Sigmoid colon (tissue), 7 donors: Measurements from ENCODE around the gene THOC7. TPM values are rescaled to one million over a fixed set of nuclear protein-coding genes. Genes with fewer than 3 reads are reported as not detected.

Source experiments
- DNase-seq: peaks from one replicate; pipeline ENCODE4 v3.0.0-alpha.2; 2019
- H3K27ac ChIP-seq, 4 donors: fragments of 200-600 bp; sonication (generic); one replicate each; pipeline ENCODE4 v1.5.1; 2016 to 2019; ENCODE audit warnings: mild to moderate bottlenecking in 1 of 4
- H3K27me3 ChIP-seq, 3 donors: fragments of 200-600 bp; sonication (generic); one replicate each; pipeline ENCODE4 v1.5.1; 2019; ENCODE audit warnings: mild to moderate bottlenecking in 1 of 3
- H3K36me3 ChIP-seq, 4 donors: fragments of 200-600 bp; sonication (generic); one replicate each; pipeline ENCODE4 v1.5.1; 2016 to 2019
- H3K4me1 ChIP-seq, 4 donors: fragments of 200-600 bp; sonication (generic); one replicate each; pipeline ENCODE4 v1.5.1; 2017 to 2019
- H3K4me3 ChIP-seq, 4 donors: fragments of 200-600 bp; sonication (generic); one replicate each; pipeline ENCODE4 v1.5.1; 2017 to 2019; ENCODE audit warnings: mild to moderate bottlenecking in 2 of 4, moderate library complexity in 1 of 4
- H3K9me3 ChIP-seq, 4 donors: fragments of 200-600 bp in 3 of 4; sonication (generic) in 3 of 4; one replicate each; pipeline versions ENCODE4 v1.5.1 to v1.6.1; 2013 to 2019
- EP300 ChIP-seq, 4 donors: sonication (generic); formaldehyde crosslinking; IDR thresholded peaks; one replicate each; pipeline ENCODE4 v1.6.1; 2017; ENCODE audit warnings: antibody characterized with exemption in 4 of 4
- POLR2A ChIP-seq, 2 donors: fragments of 450-650 bp; IDR thresholded peaks; one replicate each; pipeline ENCODE4 v1.6.1; 2016; ENCODE audit warnings: antibody characterized with exemption in 2 of 2, mild to moderate bottlenecking in 2 of 2, moderate library complexity in 2 of 2
- POLR2AphosphoS5 ChIP-seq, 4 donors: sonication (generic); formaldehyde crosslinking; IDR thresholded peaks; one replicate each; pipeline ENCODE4 v1.6.1; 2017; ENCODE audit warnings: antibody characterized with exemption in 4 of 4
- WGBS, 2 donors: extraction: QIAGEN DNeasy Blood & Tissue Kit; methylation state at CpG; one replicate each; pipeline ENCODE4 v1.1.7; 2013; 5-methylcytosine and 5-hydroxymethylcytosine counted together
- intact Hi-C: fragments of 100-400 bp; cut with DNase I; formaldehyde crosslinking; loops from one replicate; pipeline ENCODE4 v1.15.1; 2023
- polyA plus RNA-seq, 3 donors: library from polyadenylated mRNA; stranded (reverse); fragments of 200-250 nt; gene quantifications; one replicate each; pipeline ENCODE4 v1.2.3, GENCODE V29; 2013
- total RNA-seq, 4 donors: library from RNA; depleted of rRNA; stranded (reverse); fragments of >200 nt; gene quantifications; one replicate each; pipeline ENCODE4 v1.1.0, GENCODE V29; 2016
- TF ChIP-seq, protein P1 (sequence below), 4 experiments: fragments of 450-650 bp in 3 of 4; fragments of 200-600 bp in 1 of 4; IDR thresholded peaks; one replicate each; pipeline ENCODE4 v1.5.1; 2016 to 2019; ENCODE audit warnings: antibody characterized with exemption in 4 of 4, mild to moderate bottlenecking in 3 of 4, moderate library complexity in 2 of 4
- donor health status: healthy with polysubstance abuse.
- donor health status: Bipolar disorder and iron deficiency.
- donor health status: healthy.

Gene THOC7
- total and polyA plus RNA-seq, 7 donors, result 59.7 to 129 (median 110) TPM

DNA sequence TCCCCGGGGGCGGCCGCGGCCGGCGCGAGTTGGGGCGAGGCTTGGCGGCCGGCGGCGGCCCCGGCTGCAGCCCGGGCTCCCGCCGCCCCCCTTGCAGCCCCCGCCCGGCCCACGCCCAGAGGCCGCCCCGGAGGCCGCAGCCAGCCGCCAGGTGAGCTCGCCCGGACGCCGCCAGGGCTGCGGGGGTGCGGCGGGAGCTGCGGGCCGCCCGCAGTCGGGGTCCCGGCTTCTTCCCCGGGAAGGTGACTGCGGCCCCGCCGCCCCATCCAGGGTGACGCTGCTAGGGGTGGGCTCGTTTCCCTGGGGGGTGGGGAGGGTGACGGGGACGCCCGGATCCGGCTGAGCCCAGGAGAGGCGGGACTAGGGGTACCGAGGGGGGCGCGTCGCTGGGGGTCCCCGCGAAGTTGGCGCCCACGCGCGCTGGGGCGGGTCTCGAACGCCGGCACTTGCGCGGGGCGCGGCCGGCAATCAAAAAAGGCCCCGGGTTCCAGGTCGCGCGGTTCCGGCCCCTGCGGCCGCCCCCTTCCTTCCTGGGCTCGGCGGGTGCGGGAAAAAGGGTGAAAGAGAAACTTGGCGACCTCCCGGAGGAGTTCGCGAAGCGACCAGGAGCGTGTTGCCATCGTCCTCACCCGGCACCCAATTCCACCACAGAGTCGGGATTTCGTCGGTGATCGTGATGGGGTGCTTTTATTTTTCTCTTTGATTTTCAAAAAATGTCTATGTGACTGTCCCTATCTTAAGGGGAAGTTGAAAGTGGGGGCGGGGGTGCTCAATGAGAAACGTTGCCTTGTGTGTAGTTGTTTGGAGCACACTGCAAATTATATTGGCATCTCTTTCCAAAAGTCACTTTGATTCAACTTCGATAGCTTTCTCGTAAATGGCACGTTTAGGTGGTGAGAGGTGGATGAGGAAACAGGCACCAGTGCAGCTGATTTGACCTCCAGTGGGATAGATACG is 681 bp upstream of the THOC7 start:
- Histone ChIP-seq H3K9me3 (no peaks in the 10 kb centered on the region), H3K36me3 (no peaks in the 10 kb centered on the region)
- no peak for DNase-seq

DNA sequence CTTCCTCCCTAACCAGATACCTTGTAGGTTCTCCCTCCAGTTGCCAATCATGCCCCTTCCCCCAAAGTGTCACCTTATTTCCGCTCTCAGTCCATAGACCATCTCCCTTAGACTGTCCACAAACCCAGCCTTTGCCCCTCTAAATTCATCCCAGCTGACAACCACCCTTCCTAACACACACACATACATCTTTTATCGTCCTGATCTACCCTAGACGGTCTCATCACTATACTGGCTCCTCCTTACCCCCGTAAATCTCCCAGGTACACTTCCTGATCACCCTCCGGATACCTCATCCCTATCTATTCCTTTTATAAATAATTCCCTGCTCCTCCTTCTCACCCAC is 828 bp downstream of the THOC7 start:
- intact Hi-C loops, result loop anchor here (5.0 kb wide), 2 partner anchors 105 to 135 kb away; no protein-coding TSS in a partner anchor
- DNase-seq, result no peak
- Histone ChIP-seq H3K27ac (peak overlapping the region; percentile 84 to 94 (median 87)), H3K4me1 (peaks cover 0 to 33% (median 26%) of the 10 kb centered on the region in 4 donors), H3K9me3 (no peaks in the 10 kb centered on the region), H3K27me3 (no peaks in the 10 kb centered on the region), H3K4me3 (peak overlapping the region; percentile 95 to 99 (median 98)), H3K36me3 (no peaks in the 10 kb centered on the region)
- no peak for TF ChIP-seq POLR2A (IDR thresholded peaks at IDR 0.05)
- TF ChIP-seq, protein P1, sequence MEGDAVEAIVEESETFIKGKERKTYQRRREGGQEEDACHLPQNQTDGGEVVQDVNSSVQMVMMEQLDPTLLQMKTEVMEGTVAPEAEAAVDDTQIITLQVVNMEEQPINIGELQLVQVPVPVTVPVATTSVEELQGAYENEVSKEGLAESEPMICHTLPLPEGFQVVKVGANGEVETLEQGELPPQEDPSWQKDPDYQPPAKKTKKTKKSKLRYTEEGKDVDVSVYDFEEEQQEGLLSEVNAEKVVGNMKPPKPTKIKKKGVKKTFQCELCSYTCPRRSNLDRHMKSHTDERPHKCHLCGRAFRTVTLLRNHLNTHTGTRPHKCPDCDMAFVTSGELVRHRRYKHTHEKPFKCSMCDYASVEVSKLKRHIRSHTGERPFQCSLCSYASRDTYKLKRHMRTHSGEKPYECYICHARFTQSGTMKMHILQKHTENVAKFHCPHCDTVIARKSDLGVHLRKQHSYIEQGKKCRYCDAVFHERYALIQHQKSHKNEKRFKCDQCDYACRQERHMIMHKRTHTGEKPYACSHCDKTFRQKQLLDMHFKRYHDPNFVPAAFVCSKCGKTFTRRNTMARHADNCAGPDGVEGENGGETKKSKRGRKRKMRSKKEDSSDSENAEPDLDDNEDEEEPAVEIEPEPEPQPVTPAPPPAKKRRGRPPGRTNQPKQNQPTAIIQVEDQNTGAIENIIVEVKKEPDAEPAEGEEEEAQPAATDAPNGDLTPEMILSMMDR (IDR thresholded peaks at IDR 0.05), result no peak
- TF ChIP-seq EP300 (IDR thresholded peaks at IDR 0.05), result no peak
- TF ChIP-seq POLR2AphosphoS5 (IDR thresholded peaks at IDR 0.05), result no peak
- 10 to 24% methylated on average over 5 of the region's 5 CpGs for WGBS, 2 donors

More for the DNA sequence above, 681 bp upstream of the THOC7 start:
- no peak for TF ChIP-seq POLR2A (IDR thresholded peaks at IDR 0.05)
- TF ChIP-seq, protein P1 (IDR thresholded peaks at IDR 0.05), result no peak
- no peak for TF ChIP-seq POLR2AphosphoS5 (IDR thresholded peaks at IDR 0.05)
- no peak for TF ChIP-seq EP300 (IDR thresholded peaks at IDR 0.05)
- 0 to 1% methylated on average over 93 of the region's 93 CpGs for WGBS, 2 donors
- Histone ChIP-seq H3K27ac (peak overlapping the region; percentile 84 to 95 (median 94)), H3K4me3 (peak overlapping the region; percentile 91 to 99 (median 97)), H3K27me3 (no peaks in the 10 kb centered on the region), H3K4me1 (peaks cover 0 to 30% (median 23%) of the 10 kb centered on the region in 4 donors)
- intact Hi-C loops, result loop anchor here (1.0 to 5.0 kb wide), 3 partner anchors 47 to 133 kb away; no protein-coding TSS in a partner anchor

DNA sequence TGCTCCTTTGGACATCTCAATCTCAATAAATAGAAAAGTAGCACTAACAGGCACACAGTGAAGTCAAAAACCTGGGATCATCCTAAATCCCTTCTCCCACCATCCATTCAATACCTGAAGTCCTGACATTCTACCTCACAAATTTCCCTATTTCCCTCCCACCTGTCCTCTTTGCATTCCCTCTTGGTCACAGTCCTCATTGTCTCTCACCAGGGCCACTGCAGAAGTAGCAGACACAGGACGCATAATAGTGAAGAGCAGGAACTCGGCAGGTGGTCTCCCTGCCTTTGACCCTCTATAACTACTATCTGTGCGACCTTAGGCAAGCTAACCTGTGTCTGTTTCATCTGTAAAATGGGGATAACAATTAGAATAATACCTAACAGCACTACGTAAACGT is 2.3 kb downstream of the THOC7 start:
- no peaks in the 10 kb centered on the region for H3K9me3 ChIP-seq
- no peak for TF ChIP-seq POLR2A (IDR thresholded peaks at IDR 0.05)
- TF ChIP-seq, protein P1 (IDR thresholded peaks at IDR 0.05), result no peak
- TF ChIP-seq POLR2AphosphoS5 (IDR thresholded peaks at IDR 0.05), result no peak
- TF ChIP-seq EP300 (IDR thresholded peaks at IDR 0.05), result no peak
- DNase-seq, result no peak
- no peak overlapping the region for H3K27ac ChIP-seq
- H3K36me3 ChIP-seq, result no peaks in the 10 kb centered on the region
- H3K4me1 ChIP-seq, result peaks cover 0 to 37% (median 27%) of the 10 kb centered on the region in 4 donors
- H3K4me3 ChIP-seq, result no peak overlapping the region
- intact Hi-C loops, result loop anchor here (5.0 kb wide), 2 partner anchors 106 to 136 kb away; no protein-coding TSS in a partner anchor
- H3K27me3 ChIP-seq, result no peaks in the 10 kb centered on the region
- 89 to 94% methylated on average over 5 of the region's 5 CpGs for WGBS, 2 donors

DNA sequence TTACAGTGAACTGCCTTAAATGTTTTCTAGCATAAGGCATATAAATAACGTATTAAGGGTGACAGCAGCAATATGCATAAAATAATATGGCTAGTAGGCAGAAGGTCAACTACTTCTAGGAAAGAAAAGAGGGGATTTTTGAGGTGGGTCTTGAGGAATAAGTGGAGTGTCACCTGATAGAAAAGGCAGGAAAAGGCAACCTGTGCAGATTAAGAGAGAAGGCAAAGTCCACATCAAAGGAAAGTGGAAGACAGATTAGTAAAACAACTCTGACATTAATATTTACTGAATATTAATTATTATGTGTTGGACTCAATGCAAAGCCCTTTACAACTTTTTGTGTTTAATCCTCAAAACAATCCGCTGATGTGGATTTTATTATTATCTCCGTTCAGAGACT is 2.8 kb downstream of the THOC7 start:
- H3K4me1 ChIP-seq, result peaks cover 0 to 37% (median 27%) of the 10 kb centered on the region in 4 donors
- no peak overlapping the region for H3K4me3 ChIP-seq
- intact Hi-C loops, result loop anchor here (5.0 kb wide), 2 partner anchors 107 to 137 kb away; no protein-coding TSS in a partner anchor
- no peak for DNase-seq
- H3K27ac ChIP-seq, result no peak overlapping the region
- H3K27me3 ChIP-seq, result no peaks in the 10 kb centered on the region
- H3K36me3 ChIP-seq, result no peaks in the 10 kb centered on the region
- 70 to 89% methylated on average over 3 of the region's 3 CpGs for WGBS, 2 donors
- TF ChIP-seq, protein P1 (IDR thresholded peaks at IDR 0.05), result no peak
- TF ChIP-seq POLR2A (IDR thresholded peaks at IDR 0.05) (no peak), POLR2AphosphoS5 (IDR thresholded peaks at IDR 0.05) (no peak), EP300 (IDR thresholded peaks at IDR 0.05) (no peak)
- no peaks in the 10 kb centered on the region for H3K9me3 ChIP-seq
